GM18867 (cell line): ENCODE data around the gene TAS2R50.

Experiments used
- ATAC-seq: cut with Tn5 transposase; IDR thresholded peaks from one replicate; pipeline ENCODE4 v1.9.1; 2021; ENCODE audit warnings: mild to moderate bottlenecking, moderate library complexity; ENCODE audit not compliant: unreplicated experiment

TAS2R50 gene

GRCh38 chr12:10956085-10956484 lies 30.6 kb downstream of the TAS2R50 start:
- ATAC-seq, result no peak

GRCh38 chr12:10952645-10953044 lies 34.1 kb downstream of the TAS2R50 start:
- ATAC-seq, result no peak

GRCh38 chr12:10943167-10943566 lies 43.5 kb downstream of the TAS2R50 start:
- ATAC-seq, result no peak

GRCh38 chr12:10941916-10942607 lies 44.6 kb downstream of the TAS2R50 start:
- no peak for ATAC-seq

- no peak for ATAC-seq
Measured at GRCh38 chr12:10941369-10941768, 45.3 kb downstream of the TAS2R50 start.

GRCh38 chr12:10940389-10940788 lies 46.3 kb downstream of the TAS2R50 start:
- ATAC-seq, result no peak

GRCh38 chr12:10939163-10939562 lies 47.5 kb downstream of the TAS2R50 start, which contains the start of gene TAS2R14:
Gene TAS2R14, minus strand, starts transcription at chr12:10939263. Its CDS starts 56 bp downstream, at chr12:10939207.
- no peak for ATAC-seq

GRCh38 chr12:10936506-10936905 lies 50.2 kb downstream of the TAS2R50 start:
- no peak for ATAC-seq
